ENCODE results near the gene CORO1C. TPM values are rescaled to one million over a fixed set of nuclear protein-coding genes. Genes with fewer than 3 reads are reported as not detected.

CORO1C gene
- total RNA-seq, 4 donors from 2014 or later, result 24.7 to 47.6 (median 30.9) TPM

DNA sequence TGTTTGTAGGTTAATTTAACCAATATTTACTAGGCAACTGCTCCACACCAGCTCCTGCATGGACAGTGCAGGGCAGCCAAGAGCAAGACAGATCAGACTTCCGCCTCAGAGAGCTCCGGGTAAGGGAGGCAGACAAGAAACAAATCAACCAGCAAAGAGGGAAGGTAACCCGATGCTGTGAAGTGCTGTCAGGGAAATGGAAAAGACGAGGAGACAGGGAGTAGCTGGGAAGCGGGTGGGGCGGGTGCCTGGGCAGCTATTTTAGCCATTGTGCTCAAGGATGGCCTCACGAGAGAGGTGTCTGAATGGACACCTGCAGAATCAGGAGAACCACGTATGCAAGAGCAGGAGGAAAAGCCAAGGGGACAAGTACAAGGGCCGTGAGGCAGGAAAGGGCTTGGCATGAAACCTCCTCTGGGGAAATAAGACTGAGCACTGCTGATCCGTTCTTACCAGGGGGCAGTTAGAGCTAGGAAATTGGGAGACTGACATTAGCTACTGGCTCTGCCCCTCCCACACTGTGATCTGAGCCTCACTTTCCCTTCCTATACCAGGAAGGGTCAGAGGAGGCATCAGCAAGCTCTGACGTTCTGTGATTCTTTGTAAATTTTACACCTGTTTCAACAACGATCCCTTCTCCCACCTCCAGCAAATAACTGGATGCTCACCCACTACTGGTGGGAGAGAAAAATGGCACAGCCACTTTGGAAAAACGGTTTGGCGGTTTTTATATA, 126.9 kb downstream of the CORO1C start:
- no peak overlapping the region for H3K27ac ChIP-seq
- H3K27me3 ChIP-seq, result no peaks in the 10 kb centered on the region
- no peaks in the 10 kb centered on the region for H3K9me3 ChIP-seq
- ATAC-seq, result no peak
- H3K4me1 ChIP-seq, result no peaks in the 10 kb centered on the region
- in situ Hi-C loops (cut with MboI; ENCODE audit: low sequenced_read_pairs in 4 of 4) (no loop called here), intact Hi-C loops (cut with DNase I; ENCODE audit: low total_unique reads) (no loop called here)
- H3K4me3 ChIP-seq, result no peak overlapping the region
- no peak for DNase-seq
- TF ChIP-seq POLR2A (IDR thresholded peaks at IDR 0.05) (no peak), CTCF (IDR thresholded peaks at IDR 0.05 in 4 of 5, conservative IDR thresholded peaks at IDR 0.05 in 1 of 5) (no peak)
- no peaks in the 10 kb centered on the region for H3K36me3 ChIP-seq

DNA sequence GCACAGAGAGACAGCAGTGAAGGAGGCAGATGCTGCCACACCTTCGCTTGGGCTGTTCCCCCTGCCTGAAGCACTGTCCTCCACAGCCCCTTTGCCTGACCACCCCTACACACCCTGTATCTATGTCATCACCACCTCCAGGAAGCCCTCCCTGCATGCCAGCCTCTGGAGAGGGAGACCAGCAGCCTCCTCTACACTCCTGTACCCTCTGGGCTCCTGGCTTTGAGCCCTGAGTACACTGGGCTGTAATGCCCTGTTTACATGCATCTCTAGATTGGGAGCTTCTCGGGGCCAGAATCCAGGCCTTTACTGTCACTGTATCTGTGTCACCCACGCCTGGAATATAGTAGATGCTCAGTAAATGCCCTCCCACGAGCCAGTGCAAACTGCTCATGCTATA, 127.6 kb downstream of the CORO1C start:
- H3K36me3 ChIP-seq, result no peaks in the 10 kb centered on the region
- intact Hi-C loops (cut with DNase I; ENCODE audit: low total_unique reads), result no loop called here
- in situ Hi-C loops (cut with MboI; ENCODE audit: low sequenced_read_pairs in 4 of 4), result no loop called here

GRCh38 chr12:108602976-108603704, 128.2 kb downstream of the CORO1C start:
- Histone ChIP-seq H3K4me3 (no peak overlapping the region), H3K27ac (no peak overlapping the region), H3K36me3 (no peaks in the 10 kb centered on the region), H3K27me3 (no peaks in the 10 kb centered on the region), H3K9me3 (no peaks in the 10 kb centered on the region), H3K4me1 (no peaks in the 10 kb centered on the region)
- ATAC-seq (no peak), DNase-seq (no peak)
- intact Hi-C loops (cut with DNase I; ENCODE audit: low total_unique reads), result no loop called here
- no peak for TF ChIP-seq POLR2A (IDR thresholded peaks at IDR 0.05)
- no peak for TF ChIP-seq CTCF (IDR thresholded peaks at IDR 0.05 in 4 of 5, conservative IDR thresholded peaks at IDR 0.05 in 1 of 5)
- in situ Hi-C loops (cut with MboI; ENCODE audit: low sequenced_read_pairs in 4 of 4), result no loop called here

More for the DNA sequence above, 127.6 kb downstream of the CORO1C start:
- no peaks in the 10 kb centered on the region for H3K27me3 ChIP-seq
- H3K9me3 ChIP-seq, result no peaks in the 10 kb centered on the region
- H3K4me1 ChIP-seq, result no peaks in the 10 kb centered on the region
- H3K4me3 ChIP-seq, result no peak overlapping the region
- no peak for TF ChIP-seq POLR2A (IDR thresholded peaks at IDR 0.05)
- no peak for TF ChIP-seq CTCF (IDR thresholded peaks at IDR 0.05 in 4 of 5, conservative IDR thresholded peaks at IDR 0.05 in 1 of 5)
- no peak overlapping the region for H3K27ac ChIP-seq
- DNase-seq, result no peak
- ATAC-seq, result no peak

DNA sequence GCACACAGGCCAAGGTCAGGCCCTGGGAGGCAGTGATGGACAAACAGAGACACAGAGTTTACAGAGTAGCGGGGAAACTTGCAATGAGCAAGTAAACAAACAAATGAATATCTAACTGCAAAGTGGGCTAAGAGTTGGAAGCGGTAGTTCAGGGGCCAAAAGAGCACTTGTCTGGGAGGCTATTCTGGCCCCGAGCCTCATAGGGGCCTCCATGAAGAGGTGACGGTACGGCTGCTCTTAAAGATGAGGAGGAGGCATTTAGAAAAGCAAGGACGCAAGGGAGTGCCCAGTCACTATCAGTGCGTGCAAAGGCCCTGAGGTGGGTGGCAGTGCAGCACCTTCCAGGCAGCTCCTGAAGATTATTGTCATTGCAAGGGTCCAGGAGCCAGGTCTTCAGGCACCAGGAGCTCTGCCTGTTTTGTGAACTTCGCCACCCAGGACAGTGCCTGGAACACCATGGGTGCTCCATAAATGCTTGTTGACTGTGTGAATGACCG, 129.1 kb downstream of the CORO1C start:
- ATAC-seq (no peak), DNase-seq (no peak)
- Histone ChIP-seq H3K9me3 (no peaks in the 10 kb centered on the region), H3K36me3 (no peaks in the 10 kb centered on the region), H3K27me3 (no peaks in the 10 kb centered on the region), H3K27ac (no peak overlapping the region), H3K4me1 (no peaks in the 10 kb centered on the region), H3K4me3 (no peak overlapping the region)
- in situ Hi-C loops (cut with MboI; ENCODE audit: low sequenced_read_pairs in 4 of 4) (no loop called here), intact Hi-C loops (cut with DNase I; ENCODE audit: low total_unique reads) (no loop called here)
- no peak for TF ChIP-seq CTCF (IDR thresholded peaks at IDR 0.05 in 4 of 5, conservative IDR thresholded peaks at IDR 0.05 in 1 of 5)
